GM13976 (cell line): ENCODE data around the gene PDE4D.

ENCODE experiments used
- DNase-seq: peaks from one replicate; pipeline ENCODE4 v3.0.0; 2012; ENCODE audit warnings: low spot score
- in situ Hi-C: fragments of 300-500 bp; cut with MboI; formaldehyde crosslinking; loops from one replicate; pipeline ENCODE4 v1.12.0; 2022; ENCODE audit warnings: low sequenced_read_pairs, mixed read lengths, inconsistent platforms; ENCODE audit not compliant: unreplicated experiment
- TF ChIP-seq, protein P1 (sequence below): IDR thresholded peaks from 2 replicates; pipeline ENCODE4 v1.5.1; 2012; ENCODE audit warnings: borderline replicate concordance, mild to moderate bottlenecking; ENCODE audit not compliant: insufficient read depth; ENCODE audit errors: extremely low read depth, missing control alignments, control extremely low read depth

The PDE4D gene

DNA sequence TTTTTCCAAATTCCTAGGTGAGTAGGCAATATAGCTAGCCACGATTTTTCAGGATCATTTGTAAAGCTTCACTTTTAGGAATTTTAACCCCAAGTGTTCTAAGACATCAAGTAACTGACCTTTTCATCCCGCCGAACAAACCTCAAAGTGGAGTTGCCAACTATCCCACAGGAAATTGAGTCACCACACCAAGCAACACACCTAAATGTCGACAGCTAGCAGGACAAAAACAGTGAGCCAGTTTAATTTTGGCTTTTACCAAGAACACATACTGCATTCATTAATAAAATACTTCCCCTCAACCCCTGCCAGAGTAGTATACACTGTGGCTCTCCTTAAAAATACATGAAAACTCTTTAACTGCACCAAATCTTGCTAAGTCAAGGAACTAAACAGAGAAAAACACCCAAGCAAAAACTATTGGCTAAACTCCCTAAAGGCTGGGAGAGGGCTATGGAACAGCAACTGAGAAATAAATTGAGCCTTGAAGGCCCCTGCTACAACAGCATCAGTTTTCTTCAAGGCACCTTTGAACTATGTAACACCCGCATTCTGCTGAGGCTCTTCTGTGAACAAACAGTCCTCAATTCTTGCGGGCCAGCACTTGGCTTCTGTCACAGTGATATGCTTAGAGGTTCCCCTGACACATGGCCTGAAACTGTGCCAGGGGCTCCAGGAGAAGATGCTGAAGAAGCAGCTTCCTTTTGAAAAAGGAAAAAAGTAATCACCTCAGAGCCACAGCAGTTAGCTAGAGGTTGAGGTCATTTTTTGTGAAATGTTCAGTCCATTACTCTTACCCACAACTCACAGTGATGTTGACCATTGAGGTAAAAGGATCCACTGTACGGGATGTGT lies 851.1 kb downstream of the PDE4D start:
- TF ChIP-seq, protein P1, sequence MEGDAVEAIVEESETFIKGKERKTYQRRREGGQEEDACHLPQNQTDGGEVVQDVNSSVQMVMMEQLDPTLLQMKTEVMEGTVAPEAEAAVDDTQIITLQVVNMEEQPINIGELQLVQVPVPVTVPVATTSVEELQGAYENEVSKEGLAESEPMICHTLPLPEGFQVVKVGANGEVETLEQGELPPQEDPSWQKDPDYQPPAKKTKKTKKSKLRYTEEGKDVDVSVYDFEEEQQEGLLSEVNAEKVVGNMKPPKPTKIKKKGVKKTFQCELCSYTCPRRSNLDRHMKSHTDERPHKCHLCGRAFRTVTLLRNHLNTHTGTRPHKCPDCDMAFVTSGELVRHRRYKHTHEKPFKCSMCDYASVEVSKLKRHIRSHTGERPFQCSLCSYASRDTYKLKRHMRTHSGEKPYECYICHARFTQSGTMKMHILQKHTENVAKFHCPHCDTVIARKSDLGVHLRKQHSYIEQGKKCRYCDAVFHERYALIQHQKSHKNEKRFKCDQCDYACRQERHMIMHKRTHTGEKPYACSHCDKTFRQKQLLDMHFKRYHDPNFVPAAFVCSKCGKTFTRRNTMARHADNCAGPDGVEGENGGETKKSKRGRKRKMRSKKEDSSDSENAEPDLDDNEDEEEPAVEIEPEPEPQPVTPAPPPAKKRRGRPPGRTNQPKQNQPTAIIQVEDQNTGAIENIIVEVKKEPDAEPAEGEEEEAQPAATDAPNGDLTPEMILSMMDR: no peak
- in situ Hi-C loops: loop anchor here (10.0 kb wide), 1 partner anchor 132 kb away; no protein-coding TSS in a partner anchor
- no peak for DNase-seq

DNA sequence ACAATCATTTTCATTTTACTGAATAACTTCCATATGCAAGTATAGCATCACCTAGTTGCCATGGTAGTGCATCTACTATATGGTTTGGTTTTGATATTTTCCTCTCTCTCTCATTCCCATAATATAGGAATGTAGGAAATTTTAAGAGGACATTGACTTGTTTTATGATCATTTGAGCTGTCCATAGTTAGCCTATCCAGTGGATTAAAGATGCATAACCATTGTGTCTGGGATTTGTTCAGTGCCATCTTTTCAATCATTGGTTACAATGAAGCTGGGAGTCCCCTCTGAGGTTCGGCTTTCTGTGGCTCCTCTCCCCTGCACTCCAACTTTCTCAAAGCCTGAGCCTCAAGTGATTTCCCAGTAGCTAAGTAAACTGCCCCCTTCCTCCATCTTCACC lies 852.2 kb downstream of the PDE4D start:
- TF ChIP-seq, protein P1: no peak
- no peak for DNase-seq
- in situ Hi-C loops: loop anchor here (10.0 kb wide), 1 partner anchor 133 kb away; no protein-coding TSS in a partner anchor

DNA sequence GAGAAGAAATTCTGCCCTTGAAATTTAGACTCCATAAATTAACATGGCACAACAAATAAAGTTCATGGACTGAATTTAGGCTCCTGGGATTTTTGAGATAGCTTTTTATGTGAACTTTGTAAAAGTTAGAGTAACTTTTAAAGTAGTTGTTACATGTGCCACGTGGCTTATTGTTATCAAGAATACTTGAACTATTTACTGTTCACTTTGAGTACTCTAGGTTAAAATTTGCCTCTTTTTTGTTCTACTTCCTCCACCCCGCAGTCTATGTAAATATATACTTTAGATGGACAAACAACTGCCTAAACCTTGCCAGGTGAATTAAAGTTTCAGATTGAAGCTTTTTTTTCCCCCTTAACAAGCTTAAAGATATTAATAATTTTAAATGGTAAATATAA lies 852.7 kb downstream of the PDE4D start:
- DNase-seq: no peak
- TF ChIP-seq, protein P1: no peak
- in situ Hi-C loops: loop anchor here (10.0 kb wide), 1 partner anchor 134 kb away; no protein-coding TSS in a partner anchor

DNA sequence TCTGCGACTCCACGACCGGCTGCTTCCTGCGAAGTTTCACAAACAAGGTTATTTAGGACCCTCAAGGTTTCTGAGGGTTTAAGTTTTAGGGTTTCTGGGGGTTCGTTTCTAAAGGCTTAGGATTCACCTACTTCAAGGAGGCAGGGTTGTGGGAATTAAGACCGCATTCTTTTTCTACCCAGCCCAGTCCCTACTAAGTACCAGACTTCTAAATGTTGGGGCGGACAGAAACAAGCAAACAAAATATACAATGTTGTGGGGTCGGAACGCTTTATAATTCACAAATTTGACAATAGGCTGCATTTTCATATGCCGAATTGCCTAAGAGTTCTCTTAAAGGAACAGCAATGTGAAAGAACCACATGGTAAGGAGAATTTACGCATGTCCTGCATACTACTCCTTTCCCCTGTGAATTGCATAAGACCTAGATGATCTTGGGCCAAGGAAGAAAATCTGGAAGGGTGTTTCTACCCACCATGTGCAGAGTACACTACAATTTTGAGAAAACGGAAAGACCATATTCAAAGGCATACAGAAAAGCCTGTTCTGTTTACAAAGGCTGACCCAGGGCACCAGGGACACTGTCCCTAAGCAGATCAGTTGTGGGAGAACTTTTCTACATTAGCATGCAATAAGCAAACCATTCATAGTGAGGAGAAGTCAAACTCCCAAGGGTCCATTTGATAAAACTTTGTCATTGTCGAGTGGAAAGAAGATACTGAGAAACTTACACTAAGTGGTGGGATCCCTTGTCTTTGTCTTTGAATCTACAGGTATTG lies 853.3 kb downstream of the PDE4D start:
- in situ Hi-C loops: loop anchor here (10.0 kb wide), 1 partner anchor 135 kb away; no protein-coding TSS in a partner anchor
- no peak for DNase-seq
- TF ChIP-seq, protein P1: no peak

DNA sequence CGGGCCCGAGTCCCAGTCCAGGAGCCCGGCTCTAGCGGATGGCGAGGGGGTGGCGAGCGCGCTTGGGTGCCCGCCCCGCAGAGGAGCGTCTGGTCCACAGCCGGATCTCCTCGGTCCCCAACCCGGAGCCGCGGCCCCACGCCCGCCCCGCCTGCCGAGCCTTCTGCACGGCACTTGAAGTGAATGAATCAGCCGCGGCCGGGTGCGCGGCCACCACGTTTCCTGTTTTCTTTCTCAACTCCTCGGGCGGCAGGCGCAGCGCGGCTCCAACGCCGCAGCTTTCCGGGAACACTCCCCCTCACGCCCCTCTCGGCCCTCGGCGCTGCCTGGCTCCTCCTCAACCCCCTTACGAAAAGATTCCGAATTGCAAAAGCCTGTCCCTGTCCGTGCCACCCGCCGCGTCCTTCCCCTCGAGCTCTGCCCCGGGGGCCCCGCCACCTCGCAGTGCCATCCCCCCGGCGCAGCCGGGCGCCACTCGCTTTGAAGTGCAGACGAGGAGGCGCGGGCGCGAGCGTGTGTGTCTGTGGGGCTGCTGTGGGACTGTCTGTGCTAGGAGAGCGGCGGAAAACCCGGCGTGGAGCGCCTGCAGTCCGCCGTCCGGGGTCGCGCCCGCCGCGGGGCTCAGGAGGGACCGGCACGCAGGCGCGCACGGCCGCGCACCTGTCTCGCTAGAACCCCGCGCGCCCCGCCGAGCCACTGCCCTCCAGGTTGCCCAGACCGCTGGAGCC lies 854.1 kb downstream of the PDE4D start:
- in situ Hi-C loops: loop anchor here (10.0 kb wide), 1 partner anchor 135 kb away; no protein-coding TSS in a partner anchor
- TF ChIP-seq, protein P1: no peak

DNA sequence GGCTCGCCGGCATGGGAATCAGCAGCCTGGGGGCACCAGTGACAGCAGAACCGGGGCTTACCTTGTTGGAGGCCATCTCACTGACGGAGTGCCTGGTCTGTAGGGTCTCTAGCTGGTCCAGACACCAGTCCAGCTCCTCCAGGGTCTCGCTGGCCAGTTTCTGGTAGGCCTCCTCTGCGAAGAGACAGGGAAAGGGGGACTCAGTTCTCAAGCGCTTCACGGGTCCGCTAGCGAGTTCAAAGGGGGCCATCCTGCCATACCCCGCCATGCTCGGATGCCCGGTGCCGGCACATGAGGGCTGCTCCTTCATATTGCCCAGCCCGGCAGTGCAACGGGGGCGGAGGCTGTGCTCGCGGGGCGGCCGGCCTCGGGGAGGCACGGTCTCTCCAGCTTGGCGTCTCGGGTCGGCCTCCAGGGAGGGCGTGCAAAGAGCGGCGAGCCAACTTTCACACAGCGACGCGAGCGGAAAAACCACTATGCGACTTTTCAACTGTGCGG lies 854.7 kb downstream of the PDE4D start:
- TF ChIP-seq, protein P1: no peak
- in situ Hi-C loops: no loop called here
- DNase-seq: no peak

More for the DNA sequence above, 854.1 kb downstream of the PDE4D start:
- DNase-seq: peak; percentile 79
